Ectodermal cell (in vitro differentiated cells): ENCODE measurements around the gene ZNF718.
"Not testable (repeated sequence)": the region's sequence is repeated elsewhere in the genome, so short reads cannot be mapped to it uniquely, and the experiment has no call there.

Experiments
- H3K27ac ChIP-seq: 2 replicates; pipeline ENCODE4 v1.7.0; 2013; ENCODE audit warnings: mild to moderate bottlenecking, low read depth, low read length; ENCODE audit not compliant: insufficient read depth, poor library complexity, severe bottlenecking
- H3K27me3 ChIP-seq: 2 replicates; pipeline ENCODE4 v1.7.0; 2013; ENCODE audit warnings: mild to moderate bottlenecking, low read length; ENCODE audit not compliant: insufficient read depth, control insufficient read depth, poor library complexity, severe bottlenecking
- H3K36me3 ChIP-seq: one replicate; pipeline ENCODE4 v1.7.0; 2013; ENCODE audit warnings: low read length; ENCODE audit not compliant: control insufficient read depth, insufficient read depth
- H3K4me1 ChIP-seq: one replicate; pipeline ENCODE4 v1.7.0; 2013; ENCODE audit warnings: low read length; ENCODE audit not compliant: control insufficient read depth, insufficient read depth
- H3K4me3 ChIP-seq: 2 replicates; pipeline ENCODE4 v1.7.0; 2013; ENCODE audit warnings: low read depth, low read length, control low read depth; ENCODE audit not compliant: insufficient read depth
- H3K9me3 ChIP-seq: 2 replicates; pipeline ENCODE4 v1.7.0; 2013; ENCODE audit warnings: mild to moderate bottlenecking, low read length, moderate library complexity; ENCODE audit not compliant: control insufficient read depth
- WGBS, 2 experiments: methylation state at CpG; one replicate each; pipeline ENCODE4 v1.1.7; 2013; ENCODE audit warnings: missing lambda C conversion rate in 2 of 2; 5-methylcytosine and 5-hydroxymethylcytosine counted together

The ZNF718 gene

DNA sequence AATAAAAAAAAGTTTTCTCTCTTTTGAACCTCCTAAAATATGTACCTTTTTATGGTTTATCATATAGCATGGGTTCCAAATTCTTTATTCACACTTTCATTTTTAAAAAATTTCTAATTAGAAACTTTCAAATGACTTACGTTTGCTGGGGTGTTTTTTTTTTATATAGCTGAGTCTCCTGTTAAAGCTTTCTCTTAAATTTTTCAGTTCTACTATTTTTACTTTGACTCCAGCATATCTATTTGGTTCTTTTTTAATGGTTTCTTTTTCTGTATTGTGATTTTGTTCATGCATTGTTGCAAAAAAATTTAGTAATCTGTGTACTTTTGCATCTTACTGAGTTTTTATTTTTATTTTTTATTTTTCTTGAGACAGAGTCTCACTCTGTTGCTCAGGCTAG, 22.3 kb downstream of the ZNF718 start:
- Histone ChIP-seq H3K4me1 (no peaks in the 10 kb centered on the region), H3K27me3 (no peaks in the 10 kb centered on the region), H3K36me3 (peaks cover 56% of the 10 kb centered on the region), H3K4me3 (no peak overlapping the region), H3K27ac (no peak overlapping the region), H3K9me3 (peaks cover 5% of the 10 kb centered on the region)
- no CpG with 5 or more reads among the region's 1 CpG for WGBS, 2 experiments

DNA sequence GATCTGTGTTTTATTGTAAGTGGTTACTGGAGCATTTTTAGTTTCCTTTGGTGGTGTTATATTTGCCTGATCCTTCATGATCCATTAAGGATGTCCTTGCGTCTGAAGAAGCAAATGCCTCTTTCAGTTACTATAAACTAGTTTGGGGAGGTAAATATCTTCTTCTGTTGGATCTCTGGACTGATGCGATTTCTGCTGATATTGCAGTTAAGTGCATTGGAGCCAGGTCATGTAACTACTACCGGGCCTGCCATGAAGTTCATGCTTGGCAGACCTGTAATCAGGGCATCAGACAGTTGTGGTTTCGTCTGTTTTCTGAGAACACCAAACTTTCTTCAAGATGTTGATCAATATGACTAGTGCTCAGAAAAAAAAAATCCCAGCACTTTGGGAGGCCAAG, 22.9 kb downstream of the ZNF718 start:
- Histone ChIP-seq H3K4me1 (no peaks in the 10 kb centered on the region), H3K27me3 (no peaks in the 10 kb centered on the region), H3K9me3 (peaks cover 5% of the 10 kb centered on the region), H3K27ac (no peak overlapping the region), H3K36me3 (peaks cover 52% of the 10 kb centered on the region), H3K4me3 (no peak overlapping the region)
- 92 to 98% methylated on average over 4 of the region's 4 CpGs for WGBS, 2 experiments

DNA sequence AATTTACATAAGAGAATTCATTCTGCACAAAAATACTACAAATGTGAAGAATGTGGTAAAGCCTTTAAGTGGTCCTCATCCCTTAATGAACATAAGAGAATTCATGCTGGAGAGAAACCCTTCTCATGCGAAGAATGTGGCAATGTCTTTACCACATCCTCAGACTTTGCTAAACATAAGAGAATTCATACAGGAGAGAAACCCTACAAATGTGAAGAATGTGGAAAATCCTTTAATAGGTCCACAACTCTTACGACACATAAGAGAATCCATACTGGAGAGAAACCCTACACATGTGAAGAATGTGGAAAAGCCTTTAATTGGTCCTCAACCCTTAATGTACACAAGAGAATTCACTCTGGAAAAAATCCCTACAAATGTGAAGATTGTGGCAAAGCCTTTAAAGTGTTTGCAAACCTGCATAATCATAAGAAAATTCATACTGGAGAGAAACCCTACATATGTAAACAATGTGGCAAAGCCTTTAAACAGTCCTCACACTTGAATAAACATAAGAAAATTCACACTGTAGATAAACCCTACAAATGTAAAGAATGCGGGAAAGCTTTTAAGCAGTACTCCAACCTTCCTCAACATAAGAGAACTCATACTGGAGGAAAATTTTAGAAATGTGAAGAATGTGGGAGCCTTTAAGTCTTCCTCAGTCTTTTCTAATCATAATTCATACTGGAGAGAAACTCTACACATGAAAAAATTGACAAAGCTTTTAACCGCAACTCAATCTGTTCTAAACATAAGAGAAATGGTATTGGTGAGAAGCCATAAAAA, 37.4 kb downstream of the ZNF718 start:
- Histone ChIP-seq H3K27me3 (no peaks in the 10 kb centered on the region), H3K9me3 (peaks cover 19% of the 10 kb centered on the region)

DNA sequence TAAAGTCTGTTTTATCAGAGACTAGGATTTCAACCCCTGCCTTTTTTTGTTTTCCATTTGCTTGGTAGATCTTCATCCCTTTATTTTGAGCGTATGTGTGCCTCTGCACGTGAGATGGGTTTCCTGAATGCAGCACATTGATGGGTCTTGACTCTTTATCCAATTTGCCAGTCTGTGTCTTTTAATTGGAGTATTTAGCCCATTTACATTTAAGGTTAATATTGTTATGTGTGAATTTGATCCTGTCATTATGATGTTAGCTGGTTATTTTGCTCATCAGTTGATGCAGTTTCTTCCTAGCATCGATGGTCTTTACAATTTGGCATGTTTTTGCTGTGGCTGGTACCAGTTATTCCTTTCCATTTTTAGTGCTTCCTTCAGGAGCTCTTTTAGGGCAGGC, 45.3 kb downstream of the ZNF718 start:
- H3K9me3 ChIP-seq: not testable (repeated sequence)

More for the DNA sequence above, 37.4 kb downstream of the ZNF718 start:
- Histone ChIP-seq H3K36me3 (peaks cover 32% of the 10 kb centered on the region), H3K27ac (no peak overlapping the region), H3K4me1 (no peaks in the 10 kb centered on the region), H3K4me3 (no peak overlapping the region)
- WGBS, 2 experiments: 100% methylated on average over 2 of the region's 4 CpGs

DNA sequence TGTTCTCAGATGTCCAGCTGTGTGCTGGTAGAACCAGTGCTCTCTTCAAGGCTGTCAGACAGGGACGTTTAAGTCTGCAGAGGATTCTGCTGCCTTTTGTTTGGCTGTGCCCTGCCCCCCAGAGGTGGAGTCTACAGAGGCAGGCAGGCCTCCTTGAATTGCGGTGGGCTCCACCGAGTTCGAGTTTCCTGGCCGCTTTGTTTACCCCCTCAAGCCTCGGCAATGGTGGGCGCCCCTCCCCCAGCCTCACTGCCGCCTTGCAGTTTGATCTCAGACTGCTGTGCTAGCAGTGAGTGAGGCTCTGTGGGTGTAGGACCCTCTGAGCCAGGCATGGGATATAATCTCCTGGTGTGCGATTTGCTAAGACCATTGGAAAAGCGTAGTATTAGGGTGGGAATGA, 47.0 kb downstream of the ZNF718 start:
- H3K36me3 ChIP-seq, H3K9me3 ChIP-seq: not testable (repeated sequence)
- WGBS, 2 experiments: 97% methylated on average over 10 of the region's 10 CpGs

More for the DNA sequence above, 45.3 kb downstream of the ZNF718 start:
- not testable (repeated sequence) for H3K27me3 ChIP-seq, H3K27ac ChIP-seq, H3K36me3 ChIP-seq, H3K4me1 ChIP-seq, H3K4me3 ChIP-seq
- WGBS, 2 experiments: 68 to 73% methylated on average over 3 of the region's 3 CpGs

DNA sequence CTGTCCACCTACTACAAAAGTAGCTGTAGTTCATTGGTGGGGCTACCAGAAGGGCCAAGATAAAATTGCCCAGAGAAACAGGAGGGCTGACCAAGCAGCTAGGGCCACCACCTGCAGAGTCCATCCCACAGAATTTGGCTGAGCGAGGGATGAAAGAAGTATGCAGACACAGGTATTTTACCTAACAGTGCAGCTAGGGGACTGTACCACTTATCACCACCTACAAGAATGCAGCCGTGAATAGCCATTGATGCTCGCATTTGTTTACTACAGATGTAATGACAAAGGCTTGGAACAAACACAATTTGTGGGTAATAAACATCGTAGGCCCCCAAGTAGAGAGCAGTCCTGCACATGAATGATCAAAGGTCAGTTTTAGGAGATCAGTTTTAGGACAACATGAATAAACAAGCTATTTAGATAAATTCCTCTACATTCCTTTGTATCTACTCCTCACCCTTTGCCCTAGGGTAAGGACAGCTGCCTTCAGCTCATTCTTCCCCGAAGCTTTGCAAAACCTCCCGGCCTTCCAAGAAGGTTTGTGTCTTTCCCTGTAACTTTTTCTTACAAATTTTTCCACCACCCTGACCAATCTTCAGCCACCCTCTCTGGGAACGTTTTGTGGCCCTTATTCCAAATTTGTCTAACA, 49.5 kb downstream of the ZNF718 start:
- peaks cover 5% of the 10 kb centered on the region for H3K9me3 ChIP-seq
- H3K4me3 ChIP-seq: no peak overlapping the region
- 89 to 96% methylated on average over 7 of the region's 7 CpGs for WGBS, 2 experiments

More for the DNA sequence above, 47.0 kb downstream of the ZNF718 start:
- H3K27me3 ChIP-seq, H3K4me1 ChIP-seq, H3K4me3 ChIP-seq, H3K27ac ChIP-seq: not testable (repeated sequence)

DNA sequence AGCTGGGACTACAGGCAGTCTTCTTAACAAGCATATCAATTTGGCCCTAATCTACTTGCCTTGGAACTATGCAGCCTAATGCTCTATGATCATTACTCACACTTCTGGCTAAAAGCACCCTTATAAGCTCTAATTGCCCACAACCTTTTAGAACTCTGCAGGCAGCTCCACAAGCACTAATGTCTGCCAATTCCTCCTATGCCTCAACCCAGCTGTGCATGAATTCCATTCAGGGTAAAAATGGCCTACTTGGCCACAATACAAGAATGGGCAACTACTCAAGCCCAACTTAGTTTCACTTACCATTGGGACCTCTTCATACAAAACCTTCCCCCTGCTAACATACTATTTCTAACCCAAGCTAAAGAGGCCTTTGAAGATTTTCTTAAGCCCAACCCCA, 51.7 kb downstream of the ZNF718 start:
- H3K27me3 ChIP-seq: no peaks in the 10 kb centered on the region
- no peak overlapping the region for H3K27ac ChIP-seq
- H3K4me3 ChIP-seq: no peak overlapping the region
- peaks cover 4% of the 10 kb centered on the region for H3K9me3 ChIP-seq
- no peaks in the 10 kb centered on the region for H3K4me1 ChIP-seq
- peaks cover 4% of the 10 kb centered on the region for H3K36me3 ChIP-seq

More for the DNA sequence above, 49.5 kb downstream of the ZNF718 start:
- Histone ChIP-seq H3K27me3 (no peaks in the 10 kb centered on the region), H3K4me1 (no peaks in the 10 kb centered on the region), H3K36me3 (peaks cover 4% of the 10 kb centered on the region), H3K27ac (no peak overlapping the region)

DNA sequence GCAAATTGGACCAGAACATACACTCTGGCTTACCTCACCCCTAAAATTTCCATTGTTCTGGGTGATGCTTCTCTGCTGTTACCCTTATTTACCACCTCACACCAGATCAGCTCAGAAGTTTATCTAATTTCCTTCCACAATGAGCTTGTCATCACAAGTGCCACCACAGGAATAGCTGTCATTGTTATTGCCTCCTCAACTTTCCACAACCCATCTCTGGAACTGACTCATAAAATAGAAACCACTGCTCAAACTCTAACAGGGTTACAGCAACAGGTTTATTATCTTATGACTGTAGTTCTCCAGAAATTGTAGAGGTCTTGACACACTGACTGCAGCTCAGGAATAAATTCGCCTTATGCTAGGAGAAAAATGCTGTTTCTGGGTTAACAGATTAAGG, 52.7 kb downstream of the ZNF718 start:
- no peak overlapping the region for H3K27ac ChIP-seq
- no peak overlapping the region for H3K4me3 ChIP-seq
- no peaks in the 10 kb centered on the region for H3K36me3 ChIP-seq
- H3K9me3 ChIP-seq: peaks cover 2% of the 10 kb centered on the region
- no peaks in the 10 kb centered on the region for H3K4me1 ChIP-seq
- WGBS, 2 experiments: 91 to 97% methylated on average over 1 of the region's 1 CpG
- H3K27me3 ChIP-seq: no peaks in the 10 kb centered on the region

DNA sequence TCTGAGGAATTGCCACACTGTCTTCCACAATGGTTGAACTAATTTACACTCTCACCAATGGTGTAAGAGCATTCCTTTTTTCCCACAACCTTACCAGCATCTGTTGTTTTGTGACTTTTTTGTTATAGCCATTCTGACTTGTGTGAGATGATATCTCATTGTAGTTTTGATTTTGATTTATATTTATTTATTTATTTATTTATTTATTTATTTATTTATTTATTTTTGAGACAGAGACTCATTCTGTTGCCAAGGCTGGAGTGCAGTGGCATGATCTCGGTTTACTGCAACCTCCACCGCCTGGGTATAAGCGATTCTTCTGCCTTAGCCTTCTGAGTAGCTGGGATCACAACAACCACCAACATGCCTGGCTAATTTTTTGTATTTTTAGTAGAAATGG, 57.9 kb downstream of the ZNF718 start:
- not testable (repeated sequence) for H3K4me1 ChIP-seq, H3K27me3 ChIP-seq, H3K27ac ChIP-seq, H3K4me3 ChIP-seq, H3K9me3 ChIP-seq, H3K36me3 ChIP-seq
- 93 to 96% methylated on average over 3 of the region's 3 CpGs for WGBS, 2 experiments

DNA sequence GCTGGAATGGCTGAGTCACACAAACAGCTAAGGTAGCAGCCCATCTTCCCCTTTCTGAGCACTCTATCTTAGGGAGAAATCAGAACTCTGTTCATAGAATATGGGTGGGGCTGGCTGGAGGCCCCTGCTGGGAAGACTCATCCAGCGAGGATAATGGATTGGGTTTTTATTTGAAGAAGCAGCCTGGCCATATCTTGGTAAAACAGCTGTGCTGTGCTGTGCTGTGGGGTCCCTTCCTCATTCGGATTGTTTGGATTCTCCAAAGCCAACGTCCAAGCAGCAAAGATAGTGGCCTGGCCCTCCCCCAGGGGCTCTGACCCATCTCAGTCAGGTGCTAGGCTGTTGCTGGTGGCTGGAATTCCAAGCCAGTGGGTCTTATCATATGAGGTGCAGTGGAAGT, 63.8 kb downstream of the ZNF718 start:
- Histone ChIP-seq H3K27me3 (no peaks in the 10 kb centered on the region), H3K9me3 (peaks cover 3% of the 10 kb centered on the region), H3K36me3 (no peaks in the 10 kb centered on the region), H3K27ac (no peak overlapping the region), H3K4me1 (no peaks in the 10 kb centered on the region), H3K4me3 (no peak overlapping the region)
- 71 to 76% methylated on average over 3 of the region's 3 CpGs for WGBS, 2 experiments
